K562 (cell line): ENCODE measurements around the gene DCAF7. TPM values are rescaled to one million over a fixed set of nuclear protein-coding genes. Genes with fewer than 3 reads are reported as not detected.

Experiments
- ATAC-seq: fragments of 200-7000 bp; cut with Tn5 transposase; 3 replicates; pipeline ENCODE4 v1.9.1; 2020; ENCODE audit warnings: moderate library complexity
- BruUV-seq: library from RNA; stranded (reverse); fragments of 400-500 nt; replicated peaks from 2 replicates; lab custom pipeline; 2021; lab: Mats Ljungman, UMichigan
- CTCF ChIA-PET: fragments of 300-600 bp; formaldehyde crosslinking; extraction: SDS; loops from one replicate; lab custom pipeline; 2021; ENCODE audit warnings: low intra/inter-chr PET ratio; lab: Yijun Ruan, JAX
- POLR2A ChIA-PET: fragments of 300-600, 350-650 bp; sonication (Branson Sonifier 250); formaldehyde crosslinking; extraction: SDS; loops from one replicate; lab custom pipeline; 2021; ENCODE audit warnings: antibody characterized with exemption, inconsistent platforms; lab: Yijun Ruan, JAX
- DNase-seq, 4 experiments: peaks; one replicate each; pipeline versions ENCODE4 v3.0.0 to v3.0.0-alpha.2; 2011 to 2018; ENCODE audit warnings: low spot score in 3 of 4, mixed read lengths in 3 of 4; ENCODE audit errors: extremely low read depth in 1 of 4
- FAIRE-seq: peaks from 2 replicates; lab custom pipeline; 2011; peaks lifted over from hg19 to GRCh38; lab: Jason Lieb, UNC
- H2AFZ ChIP-seq: 2 replicates; pipeline ENCODE4 v1.6.0; 2011; ENCODE audit warnings: low read depth, low read length, control low read depth, inconsistent platforms
- H3K27ac ChIP-seq: fragments of 200-600 bp; 3 replicates; pipeline ENCODE4 v1.8.0; 2011; ENCODE audit warnings: low read depth, mild to moderate bottlenecking, control low read depth, inconsistent platforms, low read length, moderate library complexity, mixed read lengths; ENCODE audit errors: extremely low read depth
- H3K27me3 ChIP-seq, 2 experiments: fragments of 300-600 bp in 1 of 2; 2 replicates in 1 of 2; 3 replicates in 1 of 2; pipeline versions ENCODE4 v1.6.0 to v1.8.0; 2011; ENCODE audit warnings: inconsistent platforms in 2 of 2, low read length in 2 of 2, mild to moderate bottlenecking in 1 of 2, mixed read lengths in 1 of 2, moderate library complexity in 1 of 2; ENCODE audit not compliant: control insufficient read depth in 2 of 2, insufficient read depth in 2 of 2
- H3K36me3 ChIP-seq: fragments of 300-600 bp; 3 replicates; pipeline ENCODE4 v1.8.0; 2011; ENCODE audit warnings: mild to moderate bottlenecking, low read length, inconsistent platforms; ENCODE audit not compliant: control insufficient read depth, insufficient read depth
- H3K4me1 ChIP-seq, 2 experiments: fragments of 200-600 bp in 1 of 2; replicated peaks in 1 of 2; 2 replicates in 1 of 2; 3 replicates in 1 of 2; pipeline versions ENCODE4 v1.5.1 to v1.8.0; 2011; ENCODE audit warnings: inconsistent platforms in 2 of 2, low read length in 2 of 2, mild to moderate bottlenecking in 1 of 2, mixed read lengths in 1 of 2, moderate library complexity in 1 of 2; ENCODE audit not compliant: control insufficient read depth in 2 of 2, insufficient read depth in 2 of 2
- H3K4me2 ChIP-seq: 2 replicates; pipeline ENCODE4 v1.6.1; 2011; ENCODE audit warnings: low read length, control low read depth, inconsistent platforms, mixed read lengths; ENCODE audit not compliant: insufficient read depth
- H3K4me3 ChIP-seq: fragments of 200-600 bp; sonication (generic), shearing (Covaris generic); 2 replicates; pipeline ENCODE4 v1.5.1; 2016; ENCODE audit warnings: control low read depth, inconsistent platforms
- H3K79me2 ChIP-seq: fragments of 200-600 bp; 3 replicates; pipeline ENCODE4 v1.8.0; 2011; ENCODE audit warnings: low read length, inconsistent platforms; ENCODE audit not compliant: control insufficient read depth, insufficient read depth
- H3K9ac ChIP-seq, 2 experiments: 2 replicates each; pipeline versions ENCODE4 v1.6.0 to v1.6.1; 2011; ENCODE audit warnings: low read depth in 2 of 2, low read length in 2 of 2, control low read depth in 1 of 2, inconsistent platforms in 1 of 2, mild to moderate bottlenecking in 1 of 2, mixed read lengths in 1 of 2; ENCODE audit not compliant: insufficient read depth in 1 of 2
- H3K9me1 ChIP-seq: one replicate; pipeline ENCODE4 v1.6.0; 2011; ENCODE audit warnings: inconsistent platforms, mild to moderate bottlenecking, low read length, moderate library complexity; ENCODE audit not compliant: control insufficient read depth, insufficient read depth
- H3K9me3 ChIP-seq: replicated peaks from 2 replicates; pipeline ENCODE4 v1.5.1; 2011; ENCODE audit warnings: low read depth, low read length, inconsistent platforms; ENCODE audit not compliant: control insufficient read depth, insufficient read depth
- H4K20me1 ChIP-seq: replicated peaks from 2 replicates; pipeline ENCODE4 v1.6.1; 2011; ENCODE audit warnings: low read length, inconsistent platforms, mixed read lengths; ENCODE audit not compliant: control insufficient read depth, insufficient read depth
- BRF2 ChIP-seq: IDR thresholded peaks from 3 replicates; pipeline ENCODE4 v1.6.1; 2011; ENCODE audit warnings: borderline replicate concordance, mild to moderate bottlenecking; ENCODE audit not compliant: insufficient read length, insufficient read depth
- DDX20 ChIP-seq: fragments of 450-650 bp; IDR thresholded peaks from 2 replicates; pipeline ENCODE4 v1.6.1; 2016; ENCODE audit warnings: missing genetic modification characterization, low read depth, mild to moderate bottlenecking, missing compliant biosample characterization, moderate library complexity
- ELF1 ChIP-seq: fragments of 200-800 bp; sonication (Bioruptor generic); IDR thresholded peaks from 2 replicates; pipeline ENCODE4 v1.6.1; 2016; ENCODE audit warnings: missing genetic modification characterization, missing compliant biosample characterization
- HLTF ChIP-seq: fragments of 450-650 bp; IDR thresholded peaks from 2 replicates; pipeline ENCODE4 v1.6.1; 2016
- HMBOX1 ChIP-seq: sonication (generic); IDR thresholded peaks from 2 replicates; pipeline ENCODE4 v1.6.1; 2016
- MIER1 ChIP-seq: fragments of 450-650 bp; IDR thresholded peaks from 2 replicates; pipeline ENCODE4 v1.6.1; 2016; ENCODE audit warnings: antibody characterized with exemption, mild to moderate bottlenecking, low read depth
- MLLT1 ChIP-seq, 2 experiments: fragments of 450-650 bp; IDR thresholded peaks; 2 replicates each; pipeline ENCODE4 v1.6.1; 2016
- NFE2 ChIP-seq: IDR thresholded peaks from 2 replicates; pipeline ENCODE4 v1.6.1; 2014; ENCODE audit warnings: antibody characterized with exemption, low read depth
- TGIF2 ChIP-seq: sonication (generic); formaldehyde crosslinking; IDR thresholded peaks from 2 replicates; pipeline ENCODE4 v1.8.1; 2022; ENCODE audit warnings: mild to moderate bottlenecking, missing genetic modification reagents, moderate library complexity
- XRCC5 ChIP-seq: fragments of 200-400 bp; formaldehyde crosslinking; IDR thresholded peaks from 2 replicates; pipeline ENCODE4 v1.6.1; 2017; ENCODE audit warnings: low read depth, mild to moderate bottlenecking, low read length
- ZBTB17 ChIP-seq: fragments of 450-650 bp; formaldehyde crosslinking; IDR thresholded peaks from 2 replicates; pipeline ENCODE4 v1.4.0; 2020; ENCODE audit warnings: mild to moderate bottlenecking
- ZNF639 ChIP-seq, 2 experiments: fragments of 200-800 bp in 1 of 2; sonication (Bioruptor generic) in 1 of 2; sonication (generic) in 1 of 2; formaldehyde crosslinking in 1 of 2; IDR thresholded peaks in 1 of 2; conservative IDR thresholded peaks in 1 of 2; 2 replicates each; pipeline versions ENCODE4 v1.5.0 to v1.6.1; 2016 to 2020; ENCODE audit warnings: missing compliant biosample characterization in 1 of 2, missing genetic modification characterization in 1 of 2, missing genetic modification reagents in 1 of 2
- ZNF778 ChIP-seq: fragments of 450-650 bp; formaldehyde crosslinking; IDR thresholded peaks from 2 replicates; pipeline ENCODE4 v1.4.0; 2020; ENCODE audit warnings: mild to moderate bottlenecking, moderate library complexity
- WGBS: fragments of 100-300 bp; shearing (Covaris generic); methylation state at CpG from one replicate; pipeline ENCODE4 v1.1.6; 2016; ENCODE audit warnings: low coverage, mixed read lengths; ENCODE audit not compliant: insufficient coverage; ENCODE audit errors: missing lambda C conversion rate; 5-methylcytosine and 5-hydroxymethylcytosine counted together
- in situ Hi-C: fragments of 300-500 bp; cut with MboI; formaldehyde crosslinking; loops from 4 replicates; pipeline ENCODE4 v1.15.0; 2018; ENCODE audit warnings: inconsistent platforms, mixed read lengths
- intact Hi-C: fragments of 100-400 bp; cut with micrococcal nuclease; formaldehyde crosslinking; loops from 2 replicates; pipeline ENCODE4 v1.14.2; 2022
- polyA plus RNA-seq, 8 experiments: library from polyadenylated mRNA; depleted of rRNA in 4 of 8; stranded (reverse) in 5 of 8; unstranded in 3 of 8; fragments of >200 nt; fragmentation: Nextera tagmentation in 2 of 8; fragmentation: Illumina TruSeq in 1 of 8; extraction: Ambion mirVana in 2 of 8; extraction: Trizol in 1 of 8; gene quantifications; 2 replicates each; pipeline versions ENCODE4 v1.2.1 to v1.2.3, GENCODE V29; 2011 to 2014; ENCODE audit warnings: inconsistent platforms in 1 of 8, missing spikeins in 1 of 8
- total RNA-seq, 7 experiments: library from RNA; depleted of rRNA in 6 of 7; stranded (reverse); fragments of >200 nt in 6 of 7; fragmentation: Illumina TruSeq in 2 of 7; extraction: Trizol in 2 of 7; gene quantifications; 2 replicates each; pipeline versions ENCODE4 v1.2.1 to v1.2.3, GENCODE V29; 2011 to 2021; ENCODE audit warnings: low replicate concordance in 1 of 7

The DCAF7 gene
- total and polyA plus RNA-seq, 9 of the 15 experiments (the other 6 are each of a cell fraction or from before 2014, with no cell fraction given): 30.8 to 123 (median 40.2) TPM

DNA sequence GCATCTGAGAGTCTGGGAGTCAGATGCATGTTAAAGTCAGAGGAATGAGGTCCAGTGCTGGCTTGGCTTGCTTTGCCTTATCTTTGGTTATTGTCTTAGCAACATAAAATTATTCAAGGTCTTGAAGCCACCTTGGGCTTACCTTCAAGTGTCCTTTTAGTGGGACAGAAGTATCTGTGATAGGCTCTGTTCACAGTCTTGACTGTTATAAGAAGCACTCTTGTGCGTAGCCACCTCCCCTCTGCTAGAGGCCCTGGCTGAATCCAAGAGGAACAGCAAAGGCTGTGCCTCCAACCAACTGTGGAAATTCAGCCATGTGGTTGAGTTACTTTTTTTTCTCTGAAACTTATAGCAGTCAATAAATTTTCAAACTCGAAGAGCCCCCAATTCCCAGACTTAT is 63.4 kb downstream of the DCAF7 start (continued):
- TF ChIP-seq NFE2: no peak
- no peak for TF ChIP-seq HMBOX1
- TF ChIP-seq DDX20: no peak
- no peak for TF ChIP-seq MIER1
- no peak for TF ChIP-seq TGIF2 (CRISPR knock-in tag)
- no peak for TF ChIP-seq BRF2

DNA sequence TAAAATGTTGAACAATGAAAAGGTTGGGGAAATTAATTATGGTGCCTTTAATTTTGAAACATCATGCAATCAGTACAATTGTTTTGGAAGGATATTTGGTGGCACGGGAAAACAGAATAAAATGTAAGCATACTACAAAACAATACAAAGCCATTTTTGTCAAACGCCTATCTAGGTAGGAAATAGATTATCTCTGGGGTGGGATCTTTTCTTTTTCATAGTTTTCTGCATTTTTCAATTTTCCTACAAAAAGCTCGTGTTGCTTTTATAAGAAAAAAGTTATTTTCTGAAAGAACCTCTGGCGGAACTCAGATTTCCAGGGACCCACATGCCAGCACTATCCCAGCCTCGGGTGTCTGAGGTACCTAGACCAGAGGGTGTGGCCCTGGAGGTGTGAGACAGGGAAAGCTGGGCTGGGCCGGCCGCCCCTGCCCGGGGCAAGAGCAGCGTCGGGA is 71.0 kb downstream of the DCAF7 start:
- H3K9me1 ChIP-seq: no peaks in the 10 kb centered on the region
- peak overlapping the region; percentile 89 for H2AFZ ChIP-seq
- H3K4me3 ChIP-seq: peak overlapping the region; percentile 71
- in situ Hi-C loops: no loop called here
- intact Hi-C loops: loop anchor here (5.0 to 10.0 kb wide), 3 partner anchors 76 to 224 kb away; partner anchors contain the start of genes CCDC47, DDX42 and SMARCD2
- no peaks in the 10 kb centered on the region for H4K20me1 ChIP-seq
- POLR2A ChIA-PET: interaction anchor here (0.6 to 1.8 kb wide), 5 partner anchors 9 to 196 kb away, joined by 3 to 14 read pairs (median 3); no protein-coding TSS in a partner anchor
- BruUV-seq: TSS peak; percentile 67
- TF ChIP-seq XRCC5 (no peak), HLTF (0 out of 2 replicates have a peak, but pooled peaks have one; percentile 19), ELF1 (tag) (0 out of 2 replicates have a peak, but pooled peaks have one; percentile 33), ZNF639 (CRISPR knock-in tag; conservative IDR thresholded peaks at IDR 0.05 in 1 of 2, IDR thresholded peaks at IDR 0.05 in 1 of 2) (peak in 1 of 2 experiments; percentile 23; a peak in 1 of 4 replicates), MLLT1 (IDR thresholded peaks at IDR 0.05) (peak in 1 of 2 experiments; percentile 60; a peak in 1 of 4 replicates), ZNF778 (CRISPR knock-in tag) (no peak), ZBTB17 (CRISPR knock-in tag) (peak; percentile 91)
- TF ChIP-seq, all 486 proteins: peak for 5
- Histone ChIP-seq H3K27ac (peak overlapping the region; percentile 27; the same call in 1 of the 3 replicates), H3K9ac (peak overlapping the region; percentile 53 to 88), H3K36me3 (no peaks in the 10 kb centered on the region), H3K9me3 (no peaks in the 10 kb centered on the region), H3K79me2 (peaks cover 34% of the 10 kb centered on the region), H3K27me3 (no peaks in the 10 kb centered on the region), H3K4me2 (peak overlapping the region; percentile 76), H3K4me1 (peaks cover 10 to 14% of the 10 kb centered on the region in 2 experiments; a peak in 4 of 5 replicates)
- ATAC-seq (no peak), DNase-seq (no peak), FAIRE-seq (no peak)
- CTCF ChIA-PET: no interaction called here
- WGBS: 9% methylated on average over 10 of the region's 10 CpGs
